Ramos (cell line): Measurements from ENCODE around the gene LDLRAD3.

Experiments used
- in situ Hi-C: fragments of 300-500 bp; cut with MboI; formaldehyde crosslinking; loops from one replicate; pipeline ENCODE4 v1.14.3; 2022; ENCODE audit warnings: low sequenced_read_pairs; ENCODE audit not compliant: unreplicated experiment

Gene LDLRAD3

DNA sequence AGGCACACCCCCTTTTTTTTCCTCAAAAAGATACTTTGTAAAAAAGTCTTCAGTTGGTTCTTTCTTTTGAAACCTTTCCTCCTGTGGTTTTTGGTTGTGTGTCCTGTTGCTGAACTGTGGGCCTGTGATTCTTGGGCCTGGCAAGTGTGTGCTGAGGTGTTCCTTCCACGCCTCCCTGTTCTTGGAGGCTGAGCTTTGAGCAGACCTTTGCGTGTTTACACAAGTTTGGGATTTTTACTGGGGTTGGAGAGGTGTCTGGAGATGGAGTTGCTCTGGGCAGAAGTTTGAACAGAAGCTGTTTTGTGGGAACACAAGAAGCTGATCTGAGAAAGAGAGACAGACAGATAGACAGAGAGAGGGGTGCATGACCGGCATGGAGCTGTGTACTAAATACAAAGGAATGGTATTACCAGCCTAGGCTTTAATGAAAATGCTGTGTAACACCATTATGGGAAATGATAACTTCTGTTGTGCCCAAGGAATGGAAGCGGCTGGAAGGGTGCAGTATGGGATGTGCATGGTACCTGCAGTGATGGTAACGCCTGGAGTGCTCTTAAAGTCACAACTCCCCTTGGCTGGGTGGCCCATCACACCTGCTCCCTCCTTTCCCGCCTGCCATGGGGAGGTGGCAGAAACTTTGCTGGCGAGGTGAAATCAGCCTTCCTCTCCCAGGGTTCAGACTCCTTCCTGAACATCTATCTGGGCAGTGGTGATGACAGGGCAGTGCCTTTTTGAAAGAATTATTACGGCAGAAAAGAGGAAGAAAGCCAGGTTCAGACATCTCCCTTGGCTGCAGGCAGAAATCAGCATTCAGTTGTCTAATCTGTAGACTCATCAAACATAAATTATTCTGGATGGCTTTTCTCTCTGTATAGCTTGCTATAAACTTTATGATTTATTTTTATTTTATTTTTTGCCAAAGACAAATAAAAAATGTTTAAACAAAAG is 70.4 kb downstream of the LDLRAD3 start:
- in situ Hi-C loops: no loop called here

DNA sequence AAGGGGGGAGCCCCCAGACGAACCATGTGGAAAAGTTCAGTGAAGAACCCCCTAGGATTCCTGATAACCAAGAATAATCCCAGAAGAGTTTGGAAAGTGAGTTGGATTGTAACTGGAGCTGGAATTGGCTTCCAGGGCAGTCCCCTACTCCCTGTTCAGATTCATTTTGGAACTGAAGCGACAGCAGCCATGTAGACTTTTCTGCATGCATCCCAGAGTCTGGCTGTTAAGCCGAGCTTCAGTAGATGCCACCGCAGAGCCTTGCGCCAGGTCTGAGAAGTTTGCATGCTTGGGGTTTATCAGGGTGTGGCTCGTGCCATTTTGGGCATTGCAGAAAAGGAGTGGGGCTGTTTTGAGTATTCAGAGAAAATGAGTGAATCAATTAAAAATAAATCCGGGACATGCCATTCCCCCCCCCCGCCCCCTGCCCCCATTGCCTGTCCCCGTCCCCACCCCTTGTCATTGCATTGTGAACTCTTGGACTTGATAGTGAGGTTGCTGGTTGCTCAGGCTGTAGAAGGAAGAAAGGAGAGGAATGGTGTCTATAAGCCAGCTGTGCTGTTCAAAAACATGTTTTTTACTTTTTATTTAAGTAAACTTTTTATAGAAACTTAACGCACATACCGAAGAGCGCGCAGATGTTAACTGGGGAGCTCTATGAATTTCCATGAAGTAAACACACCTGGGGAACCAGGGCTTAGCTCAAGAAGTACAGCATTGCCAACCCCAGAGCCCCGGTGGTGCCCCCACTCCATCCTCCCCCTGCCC is 71.2 kb downstream of the LDLRAD3 start:
- in situ Hi-C loops: no loop called here

DNA sequence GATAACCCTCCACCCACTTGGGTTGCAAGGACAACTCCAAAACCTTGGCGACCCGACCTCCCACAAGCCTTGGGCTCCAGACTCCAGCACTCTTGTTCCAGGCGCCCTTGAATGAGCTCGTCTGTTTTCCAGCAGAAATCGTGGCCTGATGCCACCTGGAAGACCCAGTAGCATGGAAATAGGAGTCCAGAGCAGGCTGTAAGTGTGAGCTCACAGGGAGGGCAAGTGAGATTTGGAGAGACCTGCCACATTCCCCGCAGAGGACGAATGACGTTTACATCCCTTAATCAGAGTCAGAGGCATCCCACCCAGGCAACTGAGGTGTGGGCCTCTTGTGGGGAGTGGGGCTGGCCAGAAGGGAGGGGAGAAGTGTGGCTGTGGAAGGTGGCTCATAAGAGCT is 71.9 kb downstream of the LDLRAD3 start:
- in situ Hi-C loops: no loop called here

DNA sequence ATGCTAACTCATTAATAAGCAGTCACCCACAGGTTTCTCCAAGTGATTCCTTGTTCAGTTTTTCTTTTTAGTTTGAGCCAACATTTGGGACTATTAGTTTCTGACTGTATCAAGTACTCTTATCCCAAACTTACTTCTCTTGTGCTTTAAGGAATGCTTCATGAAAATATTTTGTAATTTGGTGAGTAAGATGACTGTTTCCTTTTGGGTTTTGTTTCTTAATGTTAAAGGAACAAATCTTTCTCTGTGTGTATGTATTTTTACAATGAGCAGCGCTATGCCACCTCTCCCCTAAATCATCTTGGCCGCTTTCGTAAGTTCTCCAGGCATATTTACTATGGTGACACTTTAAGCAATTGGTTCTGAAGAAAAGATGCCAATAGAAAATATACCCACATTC is 72.4 kb downstream of the LDLRAD3 start:
- in situ Hi-C loops: no loop called here

GRCh38 chr11:36016709-36017108 is 72.8 kb downstream of the LDLRAD3 start:
- in situ Hi-C loops: no loop called here

DNA sequence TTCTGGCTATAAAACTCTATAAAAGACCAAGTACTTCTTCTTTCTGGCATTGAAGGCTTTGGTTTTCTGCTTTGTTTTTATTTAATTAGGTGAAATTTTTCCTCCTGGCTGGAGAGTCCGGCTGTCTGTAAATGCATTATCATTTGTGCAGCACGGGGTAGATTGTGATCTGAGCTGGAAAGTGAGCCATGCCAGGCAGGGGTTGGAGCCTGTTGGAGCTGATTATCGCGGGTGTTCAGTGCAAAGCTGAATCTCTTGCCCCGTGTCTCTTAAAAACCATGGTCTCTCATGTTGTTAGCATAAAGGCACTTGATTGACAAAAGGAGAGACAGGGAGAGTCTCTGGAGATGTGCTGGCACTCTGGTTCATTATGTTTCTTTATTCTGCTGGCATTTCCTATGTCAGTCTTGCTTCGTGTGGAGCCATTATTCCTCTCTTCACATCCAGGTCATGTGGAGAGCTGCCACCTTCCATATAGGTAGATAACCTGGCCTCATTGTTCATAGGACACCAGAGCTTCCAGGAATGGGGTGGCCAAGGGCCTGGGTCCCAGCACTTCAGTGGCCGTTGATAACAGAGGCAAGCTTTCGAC is 75.2 kb downstream of the LDLRAD3 start:
- in situ Hi-C loops: no loop called here

DNA sequence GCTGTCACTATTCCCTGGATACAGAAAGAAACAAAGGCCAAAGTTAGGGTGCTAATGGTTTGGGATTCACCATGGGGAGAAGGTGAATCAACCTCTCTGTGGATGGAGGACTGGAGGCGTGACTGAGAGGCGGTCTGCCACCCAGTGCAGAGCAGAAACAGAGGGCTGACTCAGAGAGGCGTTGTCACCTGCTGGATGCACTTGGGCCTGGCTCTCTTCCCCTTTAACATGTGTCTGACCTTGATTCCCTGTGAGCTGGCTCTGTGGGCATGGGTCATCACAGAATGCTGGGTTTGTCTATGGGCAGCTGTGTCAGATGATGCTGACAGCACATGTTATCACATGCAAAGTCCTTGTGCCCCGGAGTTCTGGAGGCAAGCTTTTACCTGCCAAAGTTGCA is 75.9 kb downstream of the LDLRAD3 start:
- in situ Hi-C loops: no loop called here

DNA sequence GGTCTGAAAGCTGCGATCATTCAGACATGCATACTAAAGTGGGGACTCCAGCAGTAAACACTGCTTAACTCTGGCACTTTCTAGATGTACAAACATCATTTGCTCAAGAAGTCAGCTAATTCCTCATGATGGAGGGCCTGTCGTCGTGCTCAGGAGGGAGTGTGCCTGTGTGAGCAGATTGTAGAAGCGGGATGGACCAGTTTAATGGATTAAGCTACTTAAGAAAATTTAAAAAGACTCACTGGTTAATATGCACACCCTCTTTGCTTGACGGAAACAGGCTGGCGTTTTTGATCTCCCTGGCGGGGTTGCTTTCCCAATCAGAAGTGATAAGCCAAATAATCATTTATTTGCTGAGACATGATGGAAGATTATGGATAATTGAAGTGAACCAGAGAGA is 79.0 kb downstream of the LDLRAD3 start:
- in situ Hi-C loops: no loop called here

- in situ Hi-C loops: no loop called here
Measured at GRCh38 chr11:36023922-36024321, 80.1 kb downstream of the LDLRAD3 start.

DNA sequence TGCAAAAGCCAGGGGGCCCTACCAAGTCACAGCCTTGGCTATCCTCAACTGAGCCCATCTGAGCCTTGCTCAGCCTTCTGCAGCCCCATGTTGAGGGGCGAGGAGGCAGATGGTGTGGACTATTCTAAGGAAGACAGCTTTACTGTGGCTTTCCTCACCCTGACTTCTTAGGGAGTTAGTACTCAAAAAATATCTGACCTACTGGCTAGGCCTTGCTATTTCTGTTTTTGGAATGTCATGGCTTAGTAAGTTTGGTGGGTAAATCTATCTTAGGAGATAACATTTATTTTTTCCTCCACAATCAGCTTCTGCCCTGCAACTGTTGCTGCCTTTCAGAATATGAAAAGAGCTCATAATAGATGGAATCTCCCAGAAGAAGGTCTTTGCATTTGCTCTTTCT is 80.9 kb downstream of the LDLRAD3 start:
- in situ Hi-C loops: no loop called here

DNA sequence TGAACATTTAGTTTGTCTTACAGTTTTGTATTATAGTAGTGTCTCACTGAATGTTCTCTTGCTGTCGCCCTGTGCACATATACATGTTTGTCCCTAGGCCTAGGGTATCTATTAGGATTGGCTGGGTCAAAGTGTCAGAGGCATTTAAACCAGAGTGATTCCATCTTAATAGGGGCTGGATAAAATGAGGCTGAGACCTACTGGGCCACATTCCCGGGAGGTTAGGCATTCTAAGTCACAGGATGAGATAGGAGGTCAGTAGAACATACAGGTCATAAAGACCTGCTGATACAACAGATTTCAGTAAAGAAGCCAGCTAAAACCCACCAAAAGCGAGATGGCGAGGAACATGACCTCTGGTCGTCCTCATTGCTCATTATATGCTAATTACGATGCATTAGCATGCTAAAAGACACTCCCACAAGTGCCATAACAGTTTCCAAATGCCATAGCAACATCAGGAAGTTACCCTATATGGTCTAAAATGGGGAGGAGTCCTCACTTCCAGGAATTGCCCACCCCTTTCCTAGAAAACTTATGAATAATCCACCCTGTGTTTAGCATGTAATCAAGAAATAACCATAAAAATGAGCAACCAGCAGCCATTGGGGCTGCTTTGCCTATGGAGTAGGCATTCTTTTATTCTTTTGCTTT is 82.6 kb downstream of the LDLRAD3 start:
- in situ Hi-C loops: no loop called here

GRCh38 chr11:36027731-36028130 is 83.9 kb downstream of the LDLRAD3 start:
- in situ Hi-C loops: no loop called here

- in situ Hi-C loops: no loop called here
Measured at GRCh38 chr11:36029616-36030015, 85.8 kb downstream of the LDLRAD3 start.

DNA sequence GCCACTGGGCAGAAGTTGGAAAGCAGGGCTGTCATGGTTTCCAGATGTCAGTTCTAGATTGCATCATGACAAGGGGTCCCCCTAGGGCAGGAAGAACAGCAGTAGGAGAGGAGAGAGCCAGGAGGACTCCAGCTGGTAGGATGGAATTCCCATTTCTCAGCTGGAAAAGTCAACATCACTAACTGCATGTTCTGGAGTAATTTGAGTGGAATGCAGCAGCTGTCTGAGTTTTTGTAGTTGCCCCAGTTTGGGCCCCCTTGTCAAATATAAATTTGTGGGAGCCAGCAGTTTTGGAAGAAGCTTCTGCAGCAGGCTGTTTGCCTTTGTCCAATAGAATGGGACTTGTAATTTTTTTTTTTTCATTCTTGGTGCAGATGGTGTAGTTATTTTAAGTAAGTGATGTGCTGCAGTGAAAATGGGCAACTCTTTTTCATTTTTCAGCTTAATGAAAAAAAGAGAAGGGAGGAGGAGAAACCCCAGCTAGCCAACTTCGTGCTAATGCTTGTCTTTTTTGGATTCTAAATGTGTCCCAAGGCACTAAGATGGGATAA is 86.9 kb downstream of the LDLRAD3 start:
- in situ Hi-C loops: no loop called here

GRCh38 chr11:36033082-36033751 is 89.4 kb downstream of the LDLRAD3 start:
- in situ Hi-C loops: no loop called here

DNA sequence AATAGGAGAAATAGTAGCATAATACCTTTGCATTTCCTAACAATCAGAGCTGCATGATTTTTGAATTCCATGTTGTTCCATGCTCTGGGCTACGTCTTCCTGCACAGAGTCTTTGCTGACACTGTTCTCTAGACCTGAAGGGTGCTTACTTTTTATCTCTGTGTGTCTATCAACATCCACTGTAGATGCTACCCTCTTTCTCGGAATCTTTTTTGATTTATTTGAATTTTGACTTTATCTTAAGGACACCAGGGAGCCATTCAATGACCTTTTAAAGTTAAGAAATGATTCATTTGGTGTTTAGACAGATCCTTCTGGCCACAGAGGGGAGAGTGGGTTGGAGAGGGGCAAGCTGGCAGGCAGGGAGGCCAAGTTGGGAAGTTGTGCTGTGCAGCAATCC is 90.1 kb downstream of the LDLRAD3 start:
- in situ Hi-C loops: no loop called here

DNA sequence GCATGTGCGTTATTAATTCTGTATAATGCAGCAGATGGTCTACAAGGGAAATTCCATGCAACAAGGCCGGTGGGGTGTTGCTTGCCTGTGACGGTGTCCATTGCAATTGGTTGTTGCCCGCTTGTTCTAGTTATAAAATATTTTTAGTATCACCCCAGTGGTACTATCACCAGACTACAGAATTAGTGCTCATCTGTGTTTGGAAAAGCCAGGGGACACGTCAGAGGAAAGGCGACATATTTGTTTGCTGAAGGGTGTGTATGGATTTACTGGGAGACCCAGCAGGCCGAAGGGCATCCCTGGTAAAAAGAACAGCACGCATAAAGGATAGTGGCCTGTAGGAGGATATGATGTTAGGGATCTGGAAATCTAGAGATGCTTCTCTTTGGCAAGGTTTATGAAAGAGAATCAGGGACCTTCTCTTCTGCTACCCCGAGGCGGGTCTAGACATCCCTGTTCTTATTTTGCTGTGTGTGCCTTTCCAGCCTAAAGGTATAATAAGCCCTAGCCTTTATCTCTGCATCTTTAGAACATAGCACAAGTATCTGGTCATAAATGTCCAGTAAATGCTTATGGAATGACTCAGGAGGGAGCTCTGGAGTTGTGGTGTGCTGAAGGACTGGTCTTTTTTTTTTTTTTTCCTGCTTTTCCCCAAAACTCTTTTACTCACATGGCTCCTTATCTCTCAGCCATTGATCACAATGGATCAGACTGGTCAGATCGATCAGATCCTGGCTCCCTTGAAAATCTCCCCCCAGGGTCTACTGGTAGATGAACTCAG is 90.9 kb downstream of the LDLRAD3 start:
- in situ Hi-C loops: no loop called here

- in situ Hi-C loops: no loop called here
Measured at GRCh38 chr11:36035454-36035853, 91.6 kb downstream of the LDLRAD3 start.

DNA sequence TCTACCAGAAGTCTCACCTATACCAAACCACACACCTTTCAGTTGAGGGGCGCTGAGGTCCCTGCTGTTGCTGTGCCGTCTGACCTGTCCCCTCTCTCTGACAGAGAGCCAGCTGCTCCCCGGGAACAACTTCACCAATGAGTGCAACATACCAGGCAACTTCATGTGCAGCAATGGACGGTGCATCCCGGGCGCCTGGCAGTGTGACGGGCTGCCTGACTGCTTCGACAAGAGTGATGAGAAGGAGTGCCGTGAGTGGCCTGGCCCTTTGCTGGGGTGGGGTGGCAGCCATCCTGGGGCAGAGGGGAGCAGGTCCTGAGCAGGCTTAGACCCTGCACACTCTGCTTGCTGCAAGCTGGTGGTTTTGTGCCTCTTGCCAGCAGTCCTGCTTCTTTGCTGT is 92.1 kb downstream of the LDLRAD3 start:
- in situ Hi-C loops: no loop called here
